COR-L47 (cell line): ENCODE results near the gene RPP38.

Experiments
- DNase-seq: peaks from one replicate; lab custom pipeline; 2025; lab: John Stamatoyannopoulos, UW

RPP38 gene

DNA sequence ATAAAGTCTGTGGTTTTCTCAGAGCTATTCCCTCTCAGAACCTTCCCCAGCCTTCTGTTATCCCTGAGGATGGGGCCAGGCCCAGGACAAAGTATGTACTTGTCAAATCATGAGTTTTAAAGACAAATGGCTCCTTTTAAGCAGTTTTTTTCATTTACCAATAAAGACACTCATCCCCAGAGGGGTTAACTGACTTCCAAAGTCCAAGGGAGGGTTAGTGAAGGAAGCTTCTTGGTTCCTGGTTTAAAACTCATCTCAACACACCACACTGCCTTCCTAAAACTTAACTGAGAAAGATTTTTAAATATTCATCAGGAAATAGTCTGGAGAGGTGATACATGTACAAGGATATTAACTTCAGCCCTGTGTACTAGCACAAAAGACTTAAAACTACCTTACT, 55.4 kb downstream of the RPP38 start:
- no peak for DNase-seq
